GM19025 (cell line): ENCODE measurements around the gene LDB2.

ENCODE experiments used
- ATAC-seq: cut with Tn5 transposase; IDR thresholded peaks from one replicate; pipeline ENCODE4 v1.9.1; 2021; ENCODE audit warnings: mild to moderate bottlenecking, low read depth, moderate library complexity; ENCODE audit not compliant: unreplicated experiment

LDB2 gene

GRCh38 chr4:16844816-16845586 lies 53.4 kb downstream of the LDB2 start:
- no peak for ATAC-seq

GRCh38 chr4:16843831-16844508 lies 54.5 kb downstream of the LDB2 start:
- no peak for ATAC-seq

- no peak for ATAC-seq
Observed at GRCh38 chr4:16838226-16838875, 60.1 kb downstream of the LDB2 start.

GRCh38 chr4:16837475-16837874 lies 61.0 kb downstream of the LDB2 start:
- no peak for ATAC-seq

- ATAC-seq, result no peak
Observed at GRCh38 chr4:16836324-16836723, 62.1 kb downstream of the LDB2 start.

- no peak for ATAC-seq
Observed at GRCh38 chr4:16835597-16836247, 62.7 kb downstream of the LDB2 start.

GRCh38 chr4:16834814-16835213 lies 63.6 kb downstream of the LDB2 start:
- no peak for ATAC-seq

GRCh38 chr4:16833722-16834121 lies 64.7 kb downstream of the LDB2 start:
- no peak for ATAC-seq

GRCh38 chr4:16830081-16830480 lies 68.4 kb downstream of the LDB2 start:
- no peak for ATAC-seq

- ATAC-seq, result no peak
Observed at GRCh38 chr4:16827794-16828724, 70.4 kb downstream of the LDB2 start.

- ATAC-seq, result no peak
Observed at GRCh38 chr4:16827045-16827444, 71.4 kb downstream of the LDB2 start.

- no peak for ATAC-seq
Observed at GRCh38 chr4:16826406-16826910, 72.0 kb downstream of the LDB2 start.

GRCh38 chr4:16824278-16824806 lies 74.1 kb downstream of the LDB2 start:
- ATAC-seq, result no peak

GRCh38 chr4:16820329-16820728 lies 78.1 kb downstream of the LDB2 start:
- ATAC-seq, result no peak

- ATAC-seq, result no peak
Observed at GRCh38 chr4:16819652-16820051, 78.8 kb downstream of the LDB2 start.

- ATAC-seq, result no peak
Observed at GRCh38 chr4:16818005-16818404, 80.4 kb downstream of the LDB2 start.

- no peak for ATAC-seq
Observed at GRCh38 chr4:16817286-16817685, 81.2 kb downstream of the LDB2 start.

GRCh38 chr4:16814361-16814760 lies 84.1 kb downstream of the LDB2 start:
- no peak for ATAC-seq

GRCh38 chr4:16812041-16812440 lies 86.4 kb downstream of the LDB2 start:
- ATAC-seq, result no peak

GRCh38 chr4:16809943-16810342 lies 88.5 kb downstream of the LDB2 start:
- ATAC-seq, result no peak
